H9 (cell line): ENCODE measurements around the gene RUNX1. TPM values are rescaled to one million over a fixed set of nuclear protein-coding genes. Genes with fewer than 3 reads are reported as not detected.

Source experiments
- DNase-seq: peaks from one replicate; pipeline ENCODE4 v3.0.0-alpha.2; 2017
- H2AFZ ChIP-seq: one replicate; pipeline ENCODE4 v1.6.1; 2013; ENCODE audit warnings: mild to moderate bottlenecking, low read length, control low read depth, moderate library complexity
- H2AK5ac ChIP-seq: 2 replicates; pipeline ENCODE4 v1.6.1; 2013; ENCODE audit warnings: low read length, control low read depth, mixed read lengths; ENCODE audit not compliant: insufficient read length
- H2BK120ac ChIP-seq: one replicate; pipeline ENCODE4 v1.6.1; 2013; ENCODE audit warnings: low read depth, mild to moderate bottlenecking, low read length, control low read depth, inconsistent platforms; ENCODE audit not compliant: poor library complexity, severe bottlenecking
- H2BK12ac ChIP-seq: 2 replicates; pipeline ENCODE4 v1.6.1; 2013; ENCODE audit warnings: low read length, control low read depth, mixed read lengths, low read depth; ENCODE audit not compliant: insufficient read length
- H2BK15ac ChIP-seq: 2 replicates; pipeline ENCODE4 v1.6.1; 2013; ENCODE audit warnings: low read depth, low read length, control low read depth
- H2BK20ac ChIP-seq: one replicate; pipeline ENCODE4 v1.6.1; 2013; ENCODE audit warnings: low read depth, mild to moderate bottlenecking, low read length, control low read depth, inconsistent platforms; ENCODE audit not compliant: poor library complexity, severe bottlenecking
- H2BK5ac ChIP-seq: 2 replicates; pipeline ENCODE4 v1.6.1; 2013; ENCODE audit warnings: low read length, control low read depth, mixed read lengths; ENCODE audit not compliant: insufficient read length
- H3K14ac ChIP-seq: 2 replicates; pipeline ENCODE4 v1.6.1; 2013; ENCODE audit warnings: low read length, control low read depth; ENCODE audit not compliant: insufficient read depth
- H3K18ac ChIP-seq: 2 replicates; pipeline ENCODE4 v1.6.1; 2013; ENCODE audit warnings: low read depth, mild to moderate bottlenecking, mixed read lengths, low read length, control low read depth; ENCODE audit not compliant: insufficient read length
- H3K23ac ChIP-seq: 2 replicates; pipeline ENCODE4 v1.6.1; 2013; ENCODE audit warnings: low read length, control low read depth, mixed read lengths, low read depth; ENCODE audit not compliant: insufficient read length
- H3K23me2 ChIP-seq: 2 replicates; pipeline ENCODE4 v1.6.1; 2013; ENCODE audit warnings: low read depth, mild to moderate bottlenecking, mixed read lengths, low read length, control low read depth; ENCODE audit not compliant: insufficient read length, poor library complexity, severe bottlenecking
- H3K27ac ChIP-seq: 2 replicates; pipeline ENCODE4 v1.5.1; 2013; ENCODE audit warnings: low read length, control low read depth, mixed read lengths, low read depth; ENCODE audit not compliant: insufficient read length
- H3K27me3 ChIP-seq: 2 replicates; pipeline ENCODE4 v1.6.1; 2013; ENCODE audit warnings: low read length, control low read depth, inconsistent platforms; ENCODE audit not compliant: insufficient read depth
- H3K4ac ChIP-seq: 2 replicates; pipeline ENCODE4 v1.6.1; 2013; ENCODE audit warnings: low read depth, mild to moderate bottlenecking, control low read depth, inconsistent platforms, low read length, moderate library complexity
- H3K4me1 ChIP-seq: 2 replicates; pipeline ENCODE4 v1.6.1; 2013; ENCODE audit warnings: low read length, control low read depth, inconsistent platforms; ENCODE audit not compliant: insufficient read depth
- H3K4me2 ChIP-seq: 2 replicates; pipeline ENCODE4 v1.6.1; 2013; ENCODE audit warnings: low read length, control low read depth, mixed read lengths; ENCODE audit not compliant: insufficient read length, insufficient read depth
- H3K56ac ChIP-seq: 2 replicates; pipeline ENCODE4 v1.6.1; 2013; ENCODE audit warnings: low read depth, mild to moderate bottlenecking, mixed read lengths, low read length, control low read depth; ENCODE audit not compliant: insufficient read length
- H3K79me1 ChIP-seq: 2 replicates; pipeline ENCODE4 v1.6.1; 2013; ENCODE audit warnings: low read depth, mild to moderate bottlenecking, moderate library complexity, low read length, control low read depth, inconsistent platforms; ENCODE audit not compliant: insufficient read depth, poor library complexity, severe bottlenecking
- H3K79me2 ChIP-seq: 2 replicates; pipeline ENCODE4 v1.6.1; 2013; ENCODE audit warnings: low read length, control low read depth, inconsistent platforms; ENCODE audit not compliant: insufficient read depth
- H3K9ac ChIP-seq: 2 replicates; pipeline ENCODE4 v1.6.1; 2013; ENCODE audit warnings: low read length, control low read depth, mixed read lengths; ENCODE audit not compliant: insufficient read length; ENCODE audit errors: extremely low read depth
- H3K9me3 ChIP-seq: one replicate; pipeline ENCODE4 v1.6.1; 2013; ENCODE audit warnings: low read depth, low read length, inconsistent platforms; ENCODE audit not compliant: control insufficient read depth
- H3T11ph ChIP-seq: one replicate; pipeline ENCODE4 v1.6.1; 2013; ENCODE audit warnings: mild to moderate bottlenecking, low read length, control low read depth, inconsistent platforms
- H4K20me1 ChIP-seq: one replicate; pipeline ENCODE4 v1.6.1; 2013; ENCODE audit not compliant: control insufficient read depth, insufficient read length, insufficient read depth
- H4K5ac ChIP-seq: 2 replicates; pipeline ENCODE4 v1.6.1; 2013; ENCODE audit warnings: low read depth, mild to moderate bottlenecking, mixed read lengths, low read length, control low read depth; ENCODE audit not compliant: insufficient read length
- H4K8ac ChIP-seq: replicated peaks from 2 replicates; pipeline ENCODE4 v1.6.1; 2013; ENCODE audit warnings: low read length, control low read depth, mixed read lengths, low read depth; ENCODE audit not compliant: insufficient read length
- H4K91ac ChIP-seq: 2 replicates; pipeline ENCODE4 v1.6.1; 2013; ENCODE audit warnings: low read depth, mild to moderate bottlenecking, moderate library complexity, mixed read lengths, low read length, control low read depth; ENCODE audit not compliant: insufficient read length
- H3K27ac Mint-ChIP-seq, 3 experiments: 2 replicates in 2 of 3; 3 replicates in 1 of 3; pipeline ENCODE4 v1.8.0; 2020 to 2021; ENCODE audit warnings: mixed read lengths in 3 of 3, mild to moderate bottlenecking in 1 of 3, moderate library complexity in 1 of 3
- H3K27me3 Mint-ChIP-seq: 2 replicates; pipeline ENCODE4 v1.8.0; 2021; ENCODE audit warnings: low read depth, mild to moderate bottlenecking, moderate library complexity, mixed read lengths
- H3K36me3 Mint-ChIP-seq, 3 experiments: 2 replicates in 2 of 3; 3 replicates in 1 of 3; pipeline ENCODE4 v1.8.0; 2020 to 2021; ENCODE audit warnings: low read depth in 3 of 3, mixed read lengths in 3 of 3; ENCODE audit not compliant: insufficient read depth in 1 of 3
- H3K4me1 Mint-ChIP-seq, 2 experiments: 2 replicates each; pipeline ENCODE4 v1.8.0; 2020; ENCODE audit warnings: mixed read lengths in 2 of 2
- H3K4me3 Mint-ChIP-seq, 2 experiments: 2 replicates in 1 of 2; 3 replicates in 1 of 2; pipeline ENCODE4 v1.8.0; 2020 to 2021; ENCODE audit warnings: mild to moderate bottlenecking in 2 of 2, mixed read lengths in 2 of 2, moderate library complexity in 1 of 2
- H3K9me3 Mint-ChIP-seq, 2 experiments: 2 replicates in 1 of 2; 3 replicates in 1 of 2; pipeline ENCODE4 v1.8.0; 2020; ENCODE audit warnings: mild to moderate bottlenecking in 2 of 2, mixed read lengths in 2 of 2, moderate library complexity in 1 of 2
- WGBS: extraction: QIAGEN DNeasy Blood & Tissue Kit; methylation state at CpG from one replicate; pipeline ENCODE4 v1.1.7; 2013; ENCODE audit warnings: missing lambda C conversion rate, low lambda C conversion rate, mixed read lengths; ENCODE audit not compliant: insufficient read length; ENCODE audit errors: extremely low coverage; 5-methylcytosine and 5-hydroxymethylcytosine counted together
- total RNA-seq: library from RNA; stranded (reverse); gene quantifications from 2 replicates; pipeline ENCODE4 v1.2.1, GENCODE V29; 2021
- TF ChIP-seq, protein P1 (sequence below): fragments of 200-600 bp; sonication (generic); conservative IDR thresholded peaks from 3 replicates; pipeline ENCODE4 v1.8.0; 2021; ENCODE audit warnings: antibody characterized with exemption, mild to moderate bottlenecking

The RUNX1 gene
- total RNA-seq, 1 experiment from 2014 or later, result 0.72 TPM

DNA sequence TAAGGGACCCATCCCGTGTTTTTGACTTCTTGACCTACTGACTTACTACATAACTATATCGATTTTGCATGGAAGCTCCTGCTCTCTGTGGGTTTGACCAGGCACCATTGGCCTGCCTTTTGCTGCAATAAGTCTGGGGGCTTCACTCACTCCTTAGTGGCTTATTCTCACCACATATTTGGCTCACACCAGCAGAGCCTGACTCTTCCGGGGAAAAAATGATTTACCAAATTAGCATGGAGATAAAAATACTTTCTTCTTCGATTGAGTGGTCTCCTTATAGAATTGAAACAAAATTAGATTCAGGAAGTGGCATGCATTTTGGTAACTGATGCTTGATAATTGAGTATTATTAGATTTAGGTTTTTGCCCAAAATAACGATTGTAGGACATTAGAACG is 129.7 kb downstream of the RUNX1 start:
- Histone ChIP-seq H3K4me1 (no peaks in the 10 kb centered on the region; the same call in 1 of the 2 replicates), H3K56ac (no peak overlapping the region), H3K14ac (no peak overlapping the region), H3T11ph (no peak overlapping the region), H4K20me1 (no peaks in the 10 kb centered on the region), H3K4ac (no peak overlapping the region), H3K9me3 (no peaks in the 10 kb centered on the region), H3K23me2 (no peaks in the 10 kb centered on the region), H4K91ac (no peak overlapping the region), H3K4me2 (no peak overlapping the region), H3K9ac (no peak overlapping the region), H3K79me2 (no peaks in the 10 kb centered on the region), H2BK15ac (no peak overlapping the region), H4K5ac (no peak overlapping the region), H2BK120ac (no peak overlapping the region), H3K79me1 (no peaks in the 10 kb centered on the region), H2AFZ (no peak overlapping the region), H3K23ac (no peak overlapping the region), H3K18ac (no peak overlapping the region), H2BK20ac (no peak overlapping the region), H3K27ac (no peak overlapping the region), H2BK5ac (no peak overlapping the region), H2AK5ac (no peak overlapping the region), H3K27me3 (no peaks in the 10 kb centered on the region; the same call in 1 of the 2 replicates), H2BK12ac (no peak overlapping the region), H4K8ac (no peak overlapping the region)
- no peak overlapping the region for H3K27ac Mint-ChIP-seq
- no peak for DNase-seq
- TF ChIP-seq, protein P1, sequence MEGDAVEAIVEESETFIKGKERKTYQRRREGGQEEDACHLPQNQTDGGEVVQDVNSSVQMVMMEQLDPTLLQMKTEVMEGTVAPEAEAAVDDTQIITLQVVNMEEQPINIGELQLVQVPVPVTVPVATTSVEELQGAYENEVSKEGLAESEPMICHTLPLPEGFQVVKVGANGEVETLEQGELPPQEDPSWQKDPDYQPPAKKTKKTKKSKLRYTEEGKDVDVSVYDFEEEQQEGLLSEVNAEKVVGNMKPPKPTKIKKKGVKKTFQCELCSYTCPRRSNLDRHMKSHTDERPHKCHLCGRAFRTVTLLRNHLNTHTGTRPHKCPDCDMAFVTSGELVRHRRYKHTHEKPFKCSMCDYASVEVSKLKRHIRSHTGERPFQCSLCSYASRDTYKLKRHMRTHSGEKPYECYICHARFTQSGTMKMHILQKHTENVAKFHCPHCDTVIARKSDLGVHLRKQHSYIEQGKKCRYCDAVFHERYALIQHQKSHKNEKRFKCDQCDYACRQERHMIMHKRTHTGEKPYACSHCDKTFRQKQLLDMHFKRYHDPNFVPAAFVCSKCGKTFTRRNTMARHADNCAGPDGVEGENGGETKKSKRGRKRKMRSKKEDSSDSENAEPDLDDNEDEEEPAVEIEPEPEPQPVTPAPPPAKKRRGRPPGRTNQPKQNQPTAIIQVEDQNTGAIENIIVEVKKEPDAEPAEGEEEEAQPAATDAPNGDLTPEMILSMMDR, result no peak
- H3K4me1 Mint-ChIP-seq, result peaks cover 7 to 8% of the 10 kb centered on the region in 2 experiments; a peak in 3 of 4 replicates
- peaks cover 5% of the 10 kb centered on the region for H3K27me3 Mint-ChIP-seq
- H3K36me3 Mint-ChIP-seq, result no peaks in the 10 kb centered on the region
- no CpG with 5 or more reads among the region's 6 CpGs for WGBS
- H3K4me3 Mint-ChIP-seq, result no peak overlapping the region
- H3K9me3 Mint-ChIP-seq, result no peaks in the 10 kb centered on the region
